Endodermal cell (in vitro differentiated cells): ENCODE measurements around the gene KCNE3. TPM values are rescaled to one million over a fixed set of nuclear protein-coding genes. Genes with fewer than 3 reads are reported as not detected.

ENCODE experiments used
- DNase-seq: peaks from one replicate; pipeline ENCODE4 v3.0.0-alpha.2; 2017
- H3K27ac ChIP-seq: 2 replicates; pipeline ENCODE4 v1.5.1; 2013; ENCODE audit warnings: mild to moderate bottlenecking, low read depth, low read length, moderate library complexity
- H3K27me3 ChIP-seq: 2 replicates; pipeline ENCODE4 v1.6.1; 2013; ENCODE audit warnings: mild to moderate bottlenecking, low read length, moderate library complexity; ENCODE audit not compliant: insufficient read depth, control insufficient read depth, poor library complexity, severe bottlenecking
- H3K36me3 ChIP-seq: 2 replicates; pipeline ENCODE4 v1.7.0; 2013; ENCODE audit warnings: mild to moderate bottlenecking, low read length, moderate library complexity; ENCODE audit not compliant: control insufficient read depth, insufficient read depth
- H3K4me1 ChIP-seq: one replicate; pipeline ENCODE4 v1.7.0; 2013; ENCODE audit warnings: low read length; ENCODE audit not compliant: control insufficient read depth, insufficient read depth
- H3K4me3 ChIP-seq: 2 replicates; pipeline ENCODE4 v1.5.1; 2013; ENCODE audit warnings: mild to moderate bottlenecking, low read length, moderate library complexity
- H3K9ac ChIP-seq: 2 replicates; pipeline ENCODE4 v1.6.1; 2013; ENCODE audit warnings: mild to moderate bottlenecking, low read length, moderate library complexity; ENCODE audit not compliant: poor library complexity, severe bottlenecking; ENCODE audit errors: extremely low read depth
- H3K9me3 ChIP-seq: 2 replicates; pipeline ENCODE4 v1.6.1; 2013; ENCODE audit warnings: mild to moderate bottlenecking, low read length, moderate library complexity; ENCODE audit not compliant: control insufficient read depth
- H3K27ac Mint-ChIP-seq: 2 replicates; pipeline ENCODE4 v1.8.0; 2020; ENCODE audit warnings: mixed read lengths
- H3K27me3 Mint-ChIP-seq: 2 replicates; pipeline ENCODE4 v1.8.0; 2021; ENCODE audit warnings: mild to moderate bottlenecking, mixed read lengths; ENCODE audit not compliant: insufficient read depth
- H3K36me3 Mint-ChIP-seq: 2 replicates; pipeline ENCODE4 v1.8.0; 2020; ENCODE audit warnings: low read depth, mixed read lengths
- H3K4me1 Mint-ChIP-seq: 2 replicates; pipeline ENCODE4 v1.8.0; 2020; ENCODE audit warnings: mixed read lengths
- H3K4me3 Mint-ChIP-seq: 2 replicates; pipeline ENCODE4 v1.8.0; 2020; ENCODE audit warnings: mild to moderate bottlenecking, moderate library complexity, mixed read lengths
- H3K9me3 Mint-ChIP-seq: 2 replicates; pipeline ENCODE4 v1.8.0; 2020; ENCODE audit warnings: mild to moderate bottlenecking, mixed read lengths
- WGBS, 2 experiments: methylation state at CpG; one replicate each; pipeline versions ENCODE4 v1.1.5 to v1.1.7; 2013; ENCODE audit warnings: missing lambda C conversion rate in 2 of 2, mixed read lengths in 1 of 2; ENCODE audit not compliant: insufficient coverage in 1 of 2, insufficient read length in 1 of 2; 5-methylcytosine and 5-hydroxymethylcytosine counted together
- total RNA-seq, 2 donors: library from RNA; stranded (reverse); fragmentation: NEBNext Ultra II Directional in 1 of 2; extraction: Animal tissue kit (Norgen Biotek cat#: 25700) in 1 of 2; gene quantifications; 2 replicates in 1 of 2; 3 replicates in 1 of 2; pipeline ENCODE4 v1.2.1, GENCODE V29; 2021
- TF ChIP-seq, protein P1 (sequence below): fragments of 200-600 bp; sonication (generic); conservative IDR thresholded peaks from 2 replicates; pipeline ENCODE4 v1.5.0; 2021; ENCODE audit warnings: antibody characterized with exemption, mild to moderate bottlenecking

Gene KCNE3
- total RNA-seq, 2 donors from 2014 or later = 3.6 to 9.0 TPM

GRCh38 chr11:74476536-74476935 lies 9.2 kb upstream of the KCNE3 start:
- Mint-ChIP-seq H3K4me3 (no peak overlapping the region), H3K27me3 (no peaks in the 10 kb centered on the region), H3K9me3 (no peaks in the 10 kb centered on the region), H3K4me1 (peaks cover 18% of the 10 kb centered on the region), H3K36me3 (no peaks in the 10 kb centered on the region), H3K27ac (no peak overlapping the region)
- 81 to 88% methylated on average over 2 of the region's 2 CpGs for WGBS, 2 experiments
- DNase-seq = no peak
- no peaks in the 10 kb centered on the region for H3K36me3 ChIP-seq
- H3K9ac ChIP-seq = no peak overlapping the region
- H3K4me3 ChIP-seq = no peak overlapping the region
- H3K27ac ChIP-seq = no peak overlapping the region
- TF ChIP-seq, protein P1, sequence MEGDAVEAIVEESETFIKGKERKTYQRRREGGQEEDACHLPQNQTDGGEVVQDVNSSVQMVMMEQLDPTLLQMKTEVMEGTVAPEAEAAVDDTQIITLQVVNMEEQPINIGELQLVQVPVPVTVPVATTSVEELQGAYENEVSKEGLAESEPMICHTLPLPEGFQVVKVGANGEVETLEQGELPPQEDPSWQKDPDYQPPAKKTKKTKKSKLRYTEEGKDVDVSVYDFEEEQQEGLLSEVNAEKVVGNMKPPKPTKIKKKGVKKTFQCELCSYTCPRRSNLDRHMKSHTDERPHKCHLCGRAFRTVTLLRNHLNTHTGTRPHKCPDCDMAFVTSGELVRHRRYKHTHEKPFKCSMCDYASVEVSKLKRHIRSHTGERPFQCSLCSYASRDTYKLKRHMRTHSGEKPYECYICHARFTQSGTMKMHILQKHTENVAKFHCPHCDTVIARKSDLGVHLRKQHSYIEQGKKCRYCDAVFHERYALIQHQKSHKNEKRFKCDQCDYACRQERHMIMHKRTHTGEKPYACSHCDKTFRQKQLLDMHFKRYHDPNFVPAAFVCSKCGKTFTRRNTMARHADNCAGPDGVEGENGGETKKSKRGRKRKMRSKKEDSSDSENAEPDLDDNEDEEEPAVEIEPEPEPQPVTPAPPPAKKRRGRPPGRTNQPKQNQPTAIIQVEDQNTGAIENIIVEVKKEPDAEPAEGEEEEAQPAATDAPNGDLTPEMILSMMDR = no peak
- no peaks in the 10 kb centered on the region for H3K27me3 ChIP-seq
- H3K9me3 ChIP-seq = no peaks in the 10 kb centered on the region
- no peaks in the 10 kb centered on the region for H3K4me1 ChIP-seq

- Histone ChIP-seq H3K27ac (no peak overlapping the region), H3K9ac (no peak overlapping the region), H3K9me3 (no peaks in the 10 kb centered on the region), H3K4me1 (no peaks in the 10 kb centered on the region), H3K4me3 (no peak overlapping the region), H3K36me3 (no peaks in the 10 kb centered on the region), H3K27me3 (no peaks in the 10 kb centered on the region)
- DNase-seq = no peak
- WGBS, 2 experiments = 94 to 100% methylated on average over 1 of the region's 1 CpG
- Mint-ChIP-seq H3K27ac (no peak overlapping the region), H3K36me3 (no peaks in the 10 kb centered on the region), H3K27me3 (peaks cover 2% of the 10 kb centered on the region), H3K9me3 (no peaks in the 10 kb centered on the region), H3K4me1 (peaks cover 18% of the 10 kb centered on the region), H3K4me3 (no peak overlapping the region)
- TF ChIP-seq, protein P1 = no peak
Measured at GRCh38 chr11:74474316-74474715, 7.0 kb upstream of the KCNE3 start.

DNA sequence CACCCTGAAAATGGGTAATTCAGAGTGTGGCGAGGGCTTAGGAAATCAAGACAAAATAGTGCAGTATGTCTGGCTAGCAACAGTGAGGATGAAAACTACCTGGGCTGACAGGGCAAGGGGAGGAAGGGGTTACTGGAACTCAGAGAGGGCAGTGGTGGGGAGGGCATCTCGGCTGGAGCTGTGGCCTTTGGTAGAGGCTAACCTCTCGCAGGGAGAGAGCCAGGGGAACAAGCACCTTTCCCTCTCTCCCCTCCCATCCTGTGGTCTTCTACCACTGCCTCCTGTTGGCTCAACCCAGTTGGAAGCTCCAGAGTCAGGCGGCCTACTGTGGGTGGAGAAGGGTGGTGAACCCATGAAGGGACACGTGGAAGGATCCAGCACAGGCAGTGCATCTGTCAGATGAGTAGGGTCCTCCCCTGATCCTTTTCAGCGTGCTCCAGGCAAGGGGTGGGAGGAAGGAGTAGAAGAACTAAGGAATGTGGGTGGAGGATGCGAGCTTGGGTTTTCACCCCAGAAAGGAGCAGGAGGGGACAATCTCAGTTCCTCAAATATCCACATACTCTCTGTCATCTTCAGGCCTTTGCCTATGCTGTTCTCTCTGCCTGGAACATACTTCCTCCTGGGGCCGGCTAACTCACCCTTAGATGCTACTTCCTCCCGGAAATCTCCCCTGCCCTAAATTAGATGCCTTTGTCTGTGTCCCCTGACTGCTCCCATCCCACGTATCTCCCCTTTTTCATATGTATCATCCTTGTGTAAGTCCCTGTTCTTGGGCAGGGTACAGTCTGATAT lies 6.2 kb upstream of the KCNE3 start:
- H3K4me3 ChIP-seq = no peak overlapping the region
- H3K9me3 ChIP-seq = no peaks in the 10 kb centered on the region
- H3K36me3 ChIP-seq = no peaks in the 10 kb centered on the region
- no peak overlapping the region for H3K27ac Mint-ChIP-seq
- H3K4me1 Mint-ChIP-seq = peaks cover 18% of the 10 kb centered on the region
- WGBS, 2 experiments = 73 to 79% methylated on average over 5 to 10 of the region's 10 CpGs
- no peaks in the 10 kb centered on the region for H3K4me1 ChIP-seq
- H3K27me3 ChIP-seq = no peaks in the 10 kb centered on the region
- H3K27me3 Mint-ChIP-seq = peaks cover 2% of the 10 kb centered on the region
- H3K9ac ChIP-seq = no peak overlapping the region
- TF ChIP-seq, protein P1 = no peak
- H3K9me3 Mint-ChIP-seq = no peaks in the 10 kb centered on the region
- H3K4me3 Mint-ChIP-seq = no peak overlapping the region
- H3K27ac ChIP-seq = no peak overlapping the region
- DNase-seq = no peak
- H3K36me3 Mint-ChIP-seq = no peaks in the 10 kb centered on the region
